CD4-positive, CD25-positive, alpha-beta regulatory T cell (primary cell): ENCODE results near the gene GPX5. TPM values are rescaled to one million over a fixed set of nuclear protein-coding genes. Genes with fewer than 3 reads are reported as not detected.
"Not testable (repeated sequence)": the region's sequence is repeated elsewhere in the genome, so short reads cannot be mapped to it uniquely, and the experiment has no call there.

Source experiments
- ATAC-seq, 2 donors: fragments of 150-1000 bp; cut with Tn5 transposase; one replicate each; pipeline ENCODE4 v1.10.0; 2021; ENCODE audit warnings: low read depth in 2 of 2, moderate number of reproducible peaks in 2 of 2, moderate library complexity in 1 of 2
- DNase-seq, 3 donors: peaks; one replicate each; pipeline versions ENCODE4 v3.0.0 to v3.0.0-alpha.2; 2012 to 2022; ENCODE audit warnings: mixed read lengths in 1 of 3
- H3K27ac ChIP-seq: one replicate; pipeline ENCODE4 v1.7.0; 2013; ENCODE audit warnings: mild to moderate bottlenecking, low read length; ENCODE audit not compliant: insufficient read depth, poor library complexity, severe bottlenecking
- H3K27me3 ChIP-seq: one replicate; pipeline ENCODE4 v1.7.0; 2013; ENCODE audit warnings: low read length; ENCODE audit not compliant: control insufficient read depth, insufficient read depth
- H3K36me3 ChIP-seq: one replicate; pipeline ENCODE4 v1.7.0; 2013; ENCODE audit warnings: mild to moderate bottlenecking, low read length, moderate library complexity; ENCODE audit not compliant: control insufficient read depth, insufficient read depth
- H3K4me1 ChIP-seq: 2 replicates; pipeline ENCODE4 v1.7.0; 2013; ENCODE audit warnings: mild to moderate bottlenecking, low read length; ENCODE audit not compliant: insufficient read depth, control insufficient read depth, poor library complexity, severe bottlenecking
- H3K4me3 ChIP-seq: one replicate; pipeline ENCODE4 v1.7.0; 2013; ENCODE audit warnings: low read depth, mild to moderate bottlenecking, low read length, moderate library complexity
- H3K9me3 ChIP-seq, 2 experiments: 1 replicate in 1 of 2; 2 replicates in 1 of 2; pipeline ENCODE4 v1.7.0; 2013; ENCODE audit warnings: low read length in 2 of 2, mild to moderate bottlenecking in 1 of 2, moderate library complexity in 1 of 2; ENCODE audit not compliant: control insufficient read depth in 2 of 2
- H3K27ac Mint-ChIP-seq, 3 donors: one replicate each; pipeline ENCODE4 v1.8.0; 2020 to 2022; ENCODE audit warnings: mild to moderate bottlenecking in 3 of 3, mixed read lengths in 3 of 3, moderate library complexity in 2 of 3
- H3K27me3 Mint-ChIP-seq: one replicate; pipeline ENCODE4 v1.8.0; 2022; ENCODE audit warnings: mild to moderate bottlenecking, mixed read lengths
- H3K36me3 Mint-ChIP-seq: one replicate; pipeline ENCODE4 v1.8.0; 2020; ENCODE audit warnings: mixed read lengths
- H3K4me1 Mint-ChIP-seq, 4 donors: one replicate each; pipeline ENCODE4 v1.8.0; 2020 to 2022; ENCODE audit warnings: mixed read lengths in 4 of 4, mild to moderate bottlenecking in 1 of 4
- H3K4me3 Mint-ChIP-seq, 4 donors: one replicate each; pipeline ENCODE4 v1.8.0; 2020 to 2022; ENCODE audit warnings: mild to moderate bottlenecking in 4 of 4, mixed read lengths in 4 of 4, moderate library complexity in 3 of 4
- H3K9me3 Mint-ChIP-seq, 7 donors: one replicate each; pipeline ENCODE4 v1.8.0; 2020 to 2022; ENCODE audit warnings: mixed read lengths in 7 of 7, mild to moderate bottlenecking in 3 of 7, moderate library complexity in 2 of 7
- polyA plus RNA-seq, 4 donors: library from polyadenylated mRNA; unstranded; fragments of 300-500 nt; fragmentation: Illumina TruSeq; gene quantifications; one replicate each; pipeline ENCODE4 v1.2.3, GENCODE V29; 2021
- total RNA-seq: library from RNA; stranded (reverse); gene quantifications from one replicate; pipeline ENCODE4 v1.2.3, GENCODE V29; 2022

Gene GPX5
- total and polyA plus RNA-seq, 5 donors from 2014 or later: not detected

- H3K36me3 Mint-ChIP-seq, H3K4me3 ChIP-seq, H3K36me3 ChIP-seq, ATAC-seq, H3K27me3 ChIP-seq, H3K27me3 Mint-ChIP-seq, H3K9me3 Mint-ChIP-seq, H3K27ac Mint-ChIP-seq, DNase-seq, H3K9me3 ChIP-seq, H3K4me1 Mint-ChIP-seq, H3K4me3 Mint-ChIP-seq, H3K27ac ChIP-seq, H3K4me1 ChIP-seq: not testable (repeated sequence)
Observed at GRCh38 chr6:28502136-28502535, 23.5 kb upstream of the GPX5 start.

GRCh38 chr6:28502709-28503305 lies 22.9 kb upstream of the GPX5 start:
- H3K27me3 Mint-ChIP-seq, H3K4me3 ChIP-seq, DNase-seq, H3K9me3 Mint-ChIP-seq, H3K36me3 Mint-ChIP-seq, H3K9me3 ChIP-seq, H3K4me1 ChIP-seq, H3K36me3 ChIP-seq, H3K27ac ChIP-seq, H3K27me3 ChIP-seq, ATAC-seq, H3K4me3 Mint-ChIP-seq, H3K27ac Mint-ChIP-seq: not testable (repeated sequence)
- peaks cover 5 to 14% (median 7%) of the 10 kb centered on the region in 4 donors for H3K4me1 Mint-ChIP-seq

GRCh38 chr6:28505733-28506132 lies 19.9 kb upstream of the GPX5 start:
- H3K4me1 ChIP-seq: no peaks in the 10 kb centered on the region
- H3K9me3 Mint-ChIP-seq: peaks cover 0 to 3% (median 0%) of the 10 kb centered on the region in 7 donors
- peaks cover 5 to 15% (median 7%) of the 10 kb centered on the region in 4 donors for H3K4me1 Mint-ChIP-seq
- H3K36me3 Mint-ChIP-seq: no peaks in the 10 kb centered on the region
- no peaks in the 10 kb centered on the region for H3K9me3 ChIP-seq
- H3K4me3 ChIP-seq: no peak overlapping the region
- H3K27ac ChIP-seq: no peak overlapping the region
- ATAC-seq: no peak
- no peak for DNase-seq
- no peaks in the 10 kb centered on the region for H3K36me3 ChIP-seq
- H3K27me3 ChIP-seq: peaks cover 2% of the 10 kb centered on the region
- H3K27me3 Mint-ChIP-seq: peaks cover 7% of the 10 kb centered on the region
- H3K4me3 Mint-ChIP-seq: no peak overlapping the region
- H3K27ac Mint-ChIP-seq: no peak overlapping the region

- Histone ChIP-seq H3K27ac (no peak overlapping the region), H3K4me3 (peak overlapping the region; percentile 11), H3K9me3 (no peaks in the 10 kb centered on the region), H3K4me1 (no peaks in the 10 kb centered on the region), H3K27me3 (peaks cover 2% of the 10 kb centered on the region), H3K36me3 (no peaks in the 10 kb centered on the region)
- Mint-ChIP-seq H3K4me3 (peak overlapping the region; percentile 1 to 19 (median 8)), H3K9me3 (peaks cover 0 to 3% (median 0%) of the 10 kb centered on the region in 7 donors), H3K27me3 (peaks cover 7% of the 10 kb centered on the region), H3K27ac (peak overlapping the region; percentile 81 to 92 (median 82)), H3K4me1 (peaks cover 5 to 15% (median 7%) of the 10 kb centered on the region in 4 donors), H3K36me3 (no peaks in the 10 kb centered on the region)
- DNase-seq (peak in 1 of 3 donors; percentile 57), ATAC-seq (no peak)
Observed at GRCh38 chr6:28506807-28507475, 18.7 kb upstream of the GPX5 start.

GRCh38 chr6:28511628-28512300 lies 13.9 kb upstream of the GPX5 start:
- H3K4me1 Mint-ChIP-seq: peaks cover 5 to 10% (median 6%) of the 10 kb centered on the region in 4 donors

GRCh38 chr6:28512387-28512786 lies 13.3 kb upstream of the GPX5 start:
- H3K9me3 Mint-ChIP-seq, H3K4me3 ChIP-seq, DNase-seq, H3K36me3 ChIP-seq, H3K27me3 ChIP-seq, H3K27ac Mint-ChIP-seq, H3K4me3 Mint-ChIP-seq, ATAC-seq, H3K4me1 Mint-ChIP-seq, H3K4me1 ChIP-seq, H3K36me3 Mint-ChIP-seq, H3K27ac ChIP-seq, H3K9me3 ChIP-seq: not testable (repeated sequence)
- H3K27me3 Mint-ChIP-seq: peaks cover 16% of the 10 kb centered on the region

More at GRCh38 chr6:28511628-28512300, 13.9 kb upstream of the GPX5 start:
- Mint-ChIP-seq H3K9me3 (peaks cover 0 to 3% (median 0%) of the 10 kb centered on the region in 7 donors), H3K36me3 (no peaks in the 10 kb centered on the region), H3K4me3 (no peak overlapping the region), H3K27ac (no peak overlapping the region), H3K27me3 (peaks cover 21% of the 10 kb centered on the region)
- DNase-seq (no peak), ATAC-seq (no peak)
- H3K9me3 ChIP-seq: no peaks in the 10 kb centered on the region
- no peak overlapping the region for H3K27ac ChIP-seq
- H3K27me3 ChIP-seq: peaks cover 4% of the 10 kb centered on the region
- H3K4me3 ChIP-seq: no peak overlapping the region
- no peaks in the 10 kb centered on the region for H3K4me1 ChIP-seq
- no peaks in the 10 kb centered on the region for H3K36me3 ChIP-seq

GRCh38 chr6:28515676-28516075 lies 10.0 kb upstream of the GPX5 start, which contains the start of gene GPX6:
GPX6 (minus strand) TSS chr6:28515793; CDS start chr6:28515743, 50 bp downstream.
- H3K27ac ChIP-seq: no peak within 1 kb of the TSS
- no peaks in the 10 kb centered on the region for H3K4me1 ChIP-seq
- Mint-ChIP-seq H3K27me3 (peaks cover 26% of the 10 kb centered on the region), H3K9me3 (no peaks in the 10 kb centered on the region), H3K27ac (no peak within 1 kb of the TSS), H3K36me3 (no peaks in the 10 kb centered on the region), H3K4me3 (peak within 1 kb of the TSS in 1 of 4 donors; percentile 30), H3K4me1 (no peaks in the 10 kb centered on the region)
- DNase-seq (no peak), ATAC-seq (no peak)
- H3K36me3 ChIP-seq: no peaks in the 10 kb centered on the region
- no peak within 1 kb of the TSS for H3K4me3 ChIP-seq
- H3K9me3 ChIP-seq: no peaks in the 10 kb centered on the region
- peaks cover 4% of the 10 kb centered on the region for H3K27me3 ChIP-seq
